ENCODE results near the gene PARVA.

- no peak for TF ChIP-seq POLR2A (IDR thresholded peaks at IDR 0.05; ENCODE audit: low read depth, low read length)
- TF ChIP-seq CTCF (conservative IDR thresholded peaks at IDR 0.05; ENCODE audit: low read depth, low read length): no peak
- TF ChIP-seq MXI1 (IDR thresholded peaks at IDR 0.05; ENCODE audit: borderline replicate concordance, low read depth, low read length): no peak
Measured at GRCh38 chr11:12573707-12574485, 196.5 kb downstream of the PARVA start.
